Measurements from ENCODE around the gene SUSD6. TPM values are rescaled to one million over a fixed set of nuclear protein-coding genes. Genes with fewer than 3 reads are reported as not detected.

Gene SUSD6
- total and polyA plus RNA-seq, 9 of the 15 experiments (the other 6 are each of a cell fraction or from before 2014, with no cell fraction given) = 2.9 to 20.7 (median 5.6) TPM

DNA sequence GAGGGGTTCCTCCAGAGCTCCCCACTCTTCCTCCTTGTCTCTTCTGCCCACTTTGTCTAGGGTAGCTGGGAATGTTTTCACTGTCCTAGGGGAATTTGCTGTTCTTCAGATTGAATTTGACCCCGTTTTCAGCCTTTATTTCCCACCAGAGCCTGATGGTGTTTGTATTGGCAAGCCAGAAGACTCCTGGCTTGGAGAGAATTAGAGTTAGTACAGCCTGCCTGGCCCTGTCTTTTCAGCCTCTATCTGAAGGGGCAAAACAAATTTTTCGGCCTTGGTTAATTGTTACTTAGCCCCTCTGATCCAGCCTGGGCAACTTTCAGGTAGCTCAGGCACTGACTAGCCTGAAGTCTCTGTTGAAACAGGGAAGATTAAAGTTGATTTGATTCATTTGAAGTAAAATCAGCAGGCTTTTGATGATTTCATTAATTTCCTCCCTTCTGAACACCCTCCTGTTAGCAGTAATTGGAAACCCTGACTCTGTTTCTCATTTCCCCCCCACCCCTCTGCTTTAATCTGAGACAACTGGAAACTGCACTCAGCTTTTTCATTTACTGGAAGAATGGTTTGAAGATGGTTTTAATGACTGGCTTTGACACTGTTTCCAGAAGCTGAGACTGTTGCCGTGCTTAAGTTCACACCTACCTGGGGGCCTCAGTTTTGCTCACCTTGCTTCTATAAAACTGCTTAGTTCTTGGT is 63.3 kb downstream of the SUSD6 start (continued):
- TF ChIP-seq MED1 (CRISPR knock-in tag; IDR thresholded peaks at IDR 0.05; ENCODE audit: borderline replicate concordance) (no peak), SNIP1 (IDR thresholded peaks at IDR 0.05; ENCODE audit: low read depth) (no peak), MTA1 (IDR thresholded peaks at IDR 0.05; ENCODE audit: borderline replicate concordance) (no peak)

DNA sequence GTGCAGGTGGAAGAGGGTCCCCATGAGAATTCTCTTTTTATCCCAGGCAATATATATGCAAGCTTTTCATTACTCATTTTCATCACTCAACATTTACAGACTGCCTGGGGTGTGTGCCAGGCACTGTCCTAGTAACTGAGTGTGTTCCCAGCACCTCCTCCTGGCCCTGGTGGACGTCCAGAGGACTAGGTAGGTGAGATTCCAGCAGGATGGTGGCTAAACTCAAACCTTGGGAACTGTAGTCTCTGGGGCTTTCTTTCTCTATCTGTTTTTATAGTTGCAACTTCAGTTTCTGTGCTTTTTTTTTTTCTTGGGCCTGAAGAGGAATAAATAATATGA is 63.8 kb downstream of the SUSD6 start:
- no peak for ATAC-seq
- Histone ChIP-seq H2AFZ (ENCODE audit: low read depth, low read length) (no peak overlapping the region), H3K27me3 (ENCODE audit: control insufficient read depth in 2 of 2, insufficient read depth in 2 of 2, low read length in 2 of 2) (no peaks in the 10 kb centered on the region), H3K79me2 (ENCODE audit: control insufficient read depth, insufficient read depth, low read length) (peaks cover 54% of the 10 kb centered on the region), H3K36me3 (ENCODE audit: control insufficient read depth, insufficient read depth, low read length) (peaks cover 3% of the 10 kb centered on the region; the same call in 2 of the 3 replicates), H3K4me1 (replicated peaks in 1 of 2; ENCODE audit: control insufficient read depth in 2 of 2, insufficient read depth in 2 of 2, low read length in 2 of 2) (no peaks in the 10 kb centered on the region; a peak in 1 of 5 replicates), H3K9me1 (ENCODE audit: control insufficient read depth, insufficient read depth, low read length) (no peaks in the 10 kb centered on the region), H3K4me2 (ENCODE audit: insufficient read depth, low read length) (no peak overlapping the region), H3K4me3 (no peak overlapping the region), H4K20me1 (replicated peaks; ENCODE audit: control insufficient read depth, insufficient read depth, low read length) (peaks cover 4% of the 10 kb centered on the region; the same call in 1 of the 2 replicates), H3K9ac (ENCODE audit: insufficient read depth in 1 of 2, low read depth in 2 of 2, low read length in 2 of 2) (no peak overlapping the region), H3K9me3 (replicated peaks; ENCODE audit: control insufficient read depth, insufficient read depth, low read depth, low read length) (no peaks in the 10 kb centered on the region), H3K27ac (ENCODE audit: extremely low read depth, low read depth, low read length) (no peak overlapping the region)
- FAIRE-seq = no peak
- WGBS (ENCODE audit: insufficient coverage, low coverage, missing lambda C conversion rate) = 42% methylated on average over 1 of the region's 1 CpG
- in situ Hi-C loops (cut with MboI) = no loop called here
- intact Hi-C loops (cut with micrococcal nuclease) = no loop called here
- POLR2A ChIA-PET = interaction anchor here (1.1 kb wide), 1 partner anchor 21 kb away, joined by 4 read pairs; no protein-coding TSS in a partner anchor
- DNase-seq (ENCODE audit: extremely low read depth in 1 of 4, low spot score in 3 of 4) = no peak
- TF ChIP-seq ZBTB40 (IDR thresholded peaks at IDR 0.05) (no peak), ZBTB40 (CRISPR knock-in tag; IDR thresholded peaks at IDR 0.05) (no peak), ZNF232 (CRISPR knock-in tag; IDR thresholded peaks at IDR 0.05) (no peak), SP1 (CRISPR knock-in tag; IDR thresholded peaks at IDR 0.05) (no peak), ASH1L (IDR thresholded peaks at IDR 0.05; ENCODE audit: borderline replicate concordance, low read depth, partially characterized antibody) (no peak), TAL1 (IDR thresholded peaks at IDR 0.05) (no peak), MAZ (CRISPR knock-in tag; conservative IDR thresholded peaks at IDR 0.05 in 1 of 2, IDR thresholded peaks at IDR 0.05 in 1 of 2) (no peak)
- CTCF ChIA-PET (ENCODE audit: low intra/inter-chr PET ratio) = no interaction called here
- no TSS peak for BruUV-seq (replicated peaks)
